Gastroesophageal sphincter (tissue), 4 donors: ENCODE measurements around the gene ADAMTS2. TPM values are rescaled to one million over a fixed set of nuclear protein-coding genes. Genes with fewer than 3 reads are reported as not detected.

Experiments
- ATAC-seq: fragments of 150-250 bp; one replicate; pipeline ENCODE4 v1.9.1; 2016; ENCODE audit warnings: mild to moderate bottlenecking, moderate library complexity
- H3K27ac ChIP-seq, 4 donors: fragments of 200-600 bp; sonication (generic) in 3 of 4; 1 replicate in 3 of 4; 2 replicates in 1 of 4; pipeline ENCODE4 v1.5.1; 2016 to 2019
- H3K27me3 ChIP-seq: fragments of 200-600 bp; sonication (generic); one replicate; pipeline ENCODE4 v1.5.1; 2019
- H3K36me3 ChIP-seq, 2 donors: fragments of 200-600 bp; sonication (generic); one replicate each; pipeline ENCODE4 v1.5.1; 2019; ENCODE audit warnings: control low read depth in 1 of 2
- H3K4me1 ChIP-seq, 3 donors: fragments of 200-600 bp; sonication (generic); 1 replicate in 2 of 3; 2 replicates in 1 of 3; pipeline ENCODE4 v1.5.1; 2016 to 2019; ENCODE audit warnings: control low read depth in 2 of 3
- H3K4me3 ChIP-seq, 2 donors: fragments of 200-600 bp; sonication (generic); one replicate each; pipeline ENCODE4 v1.5.1; 2019; ENCODE audit warnings: mild to moderate bottlenecking in 1 of 2, moderate library complexity in 1 of 2
- H3K9me3 ChIP-seq, 3 donors: fragments of 200-600 bp; sonication (generic); one replicate each; pipeline ENCODE4 v1.5.1; 2017 to 2019; ENCODE audit warnings: control low read depth in 2 of 3
- CTCF ChIP-seq, 4 experiments: fragments of 200-600 bp in 2 of 4; fragments of 450-650 bp in 2 of 4; sonication (generic) in 1 of 4; IDR thresholded peaks; one replicate each; pipeline ENCODE4 v1.5.1; 2017 to 2019; ENCODE audit warnings: antibody characterized with exemption in 4 of 4, mild to moderate bottlenecking in 2 of 4, moderate library complexity in 2 of 4
- EP300 ChIP-seq: sonication (generic); formaldehyde crosslinking; IDR thresholded peaks from one replicate; pipeline ENCODE4 v1.6.1; 2017; ENCODE audit warnings: antibody characterized with exemption, mild to moderate bottlenecking
- POLR2A ChIP-seq, 2 donors: fragments of 450-650 bp; IDR thresholded peaks; one replicate each; pipeline ENCODE4 v1.6.1; 2017; ENCODE audit warnings: antibody characterized with exemption in 2 of 2, mild to moderate bottlenecking in 2 of 2, moderate library complexity in 1 of 2
- POLR2AphosphoS5 ChIP-seq: sonication (generic); formaldehyde crosslinking; IDR thresholded peaks from one replicate; pipeline ENCODE4 v1.6.1; 2017; ENCODE audit warnings: antibody characterized with exemption
- WGBS, 2 donors: methylation state at CpG; one replicate each; pipeline ENCODE4 v1.1.5; 2018; ENCODE audit warnings: low coverage in 1 of 2; 5-methylcytosine and 5-hydroxymethylcytosine counted together
- total RNA-seq, 4 donors: library from RNA; depleted of rRNA; stranded (reverse); fragments of >200 nt; gene quantifications; one replicate each; pipeline ENCODE4 v1.1.0, GENCODE V29; 2016

Gene ADAMTS2
- total RNA-seq, 4 donors from 2014 or later, result 14.8 to 24.8 (median 22.6) TPM

GRCh38 chr5:179171251-179171815, 173.9 kb downstream of the ADAMTS2 start:
- TF ChIP-seq CTCF (IDR thresholded peaks at IDR 0.05) (no peak), EP300 (no peak), POLR2AphosphoS5 (no peak), POLR2A (IDR thresholded peaks at IDR 0.05) (no peak)
- WGBS, 2 donors, result 80 to 95% methylated on average over 1 to 8 of the region's 12 CpGs
- Histone ChIP-seq H3K27ac (no peak overlapping the region), H3K4me3 (no peak overlapping the region), H3K4me1 (peaks cover 0 to 16% (median 3%) of the 10 kb centered on the region in 3 donors), H3K27me3 (peaks cover 8% of the 10 kb centered on the region), H3K36me3 (no peaks in the 10 kb centered on the region), H3K9me3 (no peaks in the 10 kb centered on the region)
- no peak for ATAC-seq

GRCh38 chr5:179170606-179171005, 174.7 kb downstream of the ADAMTS2 start:
- no CpG with 5 or more reads among the region's 6 CpGs for WGBS, 2 donors
- ATAC-seq, result no peak
- no peak for TF ChIP-seq POLR2AphosphoS5
- no peak for TF ChIP-seq CTCF (IDR thresholded peaks at IDR 0.05)
- TF ChIP-seq POLR2A (IDR thresholded peaks at IDR 0.05), result no peak
- TF ChIP-seq EP300, result no peak
- H3K27me3 ChIP-seq, result peaks cover 10% of the 10 kb centered on the region
- peaks cover 0 to 16% (median 3%) of the 10 kb centered on the region in 3 donors for H3K4me1 ChIP-seq
- H3K36me3 ChIP-seq, result no peaks in the 10 kb centered on the region
- no peak overlapping the region for H3K4me3 ChIP-seq
- H3K27ac ChIP-seq, result no peak overlapping the region
- no peaks in the 10 kb centered on the region for H3K9me3 ChIP-seq

- TF ChIP-seq POLR2A (IDR thresholded peaks at IDR 0.05), result no peak
- no peaks in the 10 kb centered on the region for H3K9me3 ChIP-seq
- H3K36me3 ChIP-seq, result no peaks in the 10 kb centered on the region
- ATAC-seq, result no peak
- no peak overlapping the region for H3K27ac ChIP-seq
- 82% methylated on average over 1 of the region's 1 CpG; no CpG with 5 or more reads in 1 of the 2 donors for WGBS, 2 donors
- no peak overlapping the region for H3K4me3 ChIP-seq
- peaks cover 10% of the 10 kb centered on the region for H3K27me3 ChIP-seq
- peaks cover 0 to 16% (median 3%) of the 10 kb centered on the region in 3 donors for H3K4me1 ChIP-seq
These were observed 175.4 kb downstream of the ADAMTS2 start for GRCh38 chr5:179169836-179170235.

GRCh38 chr5:179168664-179169063, 176.6 kb downstream of the ADAMTS2 start:
- Histone ChIP-seq H3K36me3 (no peaks in the 10 kb centered on the region), H3K4me1 (peaks cover 0 to 16% (median 3%) of the 10 kb centered on the region in 3 donors), H3K27ac (no peak overlapping the region), H3K9me3 (no peaks in the 10 kb centered on the region), H3K4me3 (no peak overlapping the region), H3K27me3 (peaks cover 10% of the 10 kb centered on the region)
- WGBS, 2 donors, result 56% methylated on average over 3 of the region's 6 CpGs; no CpG with 5 or more reads in 1 of the 2 donors
- no peak for ATAC-seq
- TF ChIP-seq POLR2AphosphoS5, result no peak
- TF ChIP-seq EP300, result no peak
- TF ChIP-seq POLR2A (IDR thresholded peaks at IDR 0.05), result no peak
- no peak for TF ChIP-seq CTCF (IDR thresholded peaks at IDR 0.05)

GRCh38 chr5:179167871-179168451, 177.3 kb downstream of the ADAMTS2 start:
- Histone ChIP-seq H3K27me3 (peaks cover 10% of the 10 kb centered on the region), H3K27ac (peak overlapping the region in 1 of 4 donors; percentile 23), H3K4me3 (peak overlapping the region in 1 of 2 donors; percentile 42), H3K36me3 (no peaks in the 10 kb centered on the region), H3K9me3 (peaks cover 0 to 1% (median 0%) of the 10 kb centered on the region in 3 donors), H3K4me1 (peaks cover 0 to 16% (median 3%) of the 10 kb centered on the region in 3 donors)
- TF ChIP-seq EP300 (no peak), POLR2A (IDR thresholded peaks at IDR 0.05) (no peak), CTCF (IDR thresholded peaks at IDR 0.05) (no peak), POLR2AphosphoS5 (no peak)
- WGBS, 2 donors, result 80 to 84% methylated on average over 1 to 4 of the region's 12 CpGs
- no peak for ATAC-seq
